Glomerular endothelial cell (primary cell): ENCODE measurements around the gene EFCAB13. TPM values are rescaled to one million over a fixed set of nuclear protein-coding genes. Genes with fewer than 3 reads are reported as not detected.
A peak's percentile ranks its signal among the peaks of the same experiment; 100 is the strongest.

Experiments
- DNase-seq: peaks from one replicate; pipeline ENCODE4 v3.0.0-alpha.2; 2011; ENCODE audit warnings: low read depth, low spot score; ENCODE audit errors: extremely low read depth
- total RNA-seq: library from RNA; depleted of rRNA; stranded (reverse); fragments of >200 nt; gene quantifications from 2 replicates; pipeline ENCODE4 v1.2.3, GENCODE V29; 2015

EFCAB13 gene
- total RNA-seq, 1 donor from 2014 or later = 5.3 TPM

DNA sequence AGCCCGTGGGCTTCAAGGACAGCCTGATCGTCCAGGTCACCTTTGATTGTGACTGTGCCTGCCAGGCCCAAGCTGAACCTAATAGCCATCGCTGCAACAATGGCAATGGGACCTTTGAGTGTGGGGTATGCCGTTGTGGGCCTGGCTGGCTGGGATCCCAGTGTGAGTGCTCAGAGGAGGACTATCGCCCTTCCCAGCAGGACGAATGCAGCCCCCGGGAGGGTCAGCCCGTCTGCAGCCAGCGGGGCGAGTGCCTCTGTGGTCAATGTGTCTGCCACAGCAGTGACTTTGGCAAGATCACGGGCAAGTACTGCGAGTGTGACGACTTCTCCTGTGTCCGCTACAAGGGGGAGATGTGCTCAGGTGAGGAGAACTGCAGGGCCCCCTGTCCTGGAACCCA is 31.5 kb upstream of the EFCAB13 start:
- DNase-seq = no peak

DNA sequence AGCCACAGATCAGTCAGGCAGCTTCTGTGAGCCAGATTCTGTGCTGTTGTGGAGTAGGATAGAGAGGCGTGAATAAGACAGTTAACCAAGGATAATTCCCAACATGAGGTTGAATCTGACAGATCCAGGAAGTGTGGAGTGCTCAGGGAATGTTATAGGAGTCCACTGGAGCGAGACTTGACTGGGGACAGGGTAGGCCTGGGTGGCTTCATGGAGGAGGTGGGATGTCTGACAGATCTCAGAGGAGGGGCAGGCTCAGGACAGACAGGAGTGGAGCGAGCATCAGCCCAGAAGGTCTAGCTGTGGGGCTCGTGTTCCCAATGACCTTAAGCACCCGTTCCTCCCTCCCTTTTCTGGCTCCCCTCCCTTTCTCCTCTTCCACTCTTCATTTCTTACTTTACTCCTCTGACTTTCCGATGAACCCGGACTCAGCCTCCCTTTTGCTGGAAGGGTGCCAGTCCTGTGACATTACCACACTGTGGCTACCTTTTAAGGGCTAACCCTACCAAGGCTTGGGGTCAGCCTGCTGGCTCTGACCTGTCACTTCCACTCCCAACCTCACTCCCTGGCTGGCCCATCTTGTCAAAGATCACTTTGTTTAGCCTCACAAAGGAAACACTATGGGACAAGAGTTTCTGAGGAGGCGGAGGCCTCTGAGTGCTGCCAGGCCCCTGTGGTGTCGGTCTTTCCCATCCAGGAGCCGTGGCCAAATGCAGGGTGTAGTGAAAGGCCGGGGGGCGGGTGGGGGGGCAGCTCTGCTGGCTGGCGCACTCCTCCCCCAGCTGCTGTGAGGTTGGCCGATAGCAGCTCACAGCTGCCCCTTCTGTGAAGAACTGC is 28.5 kb upstream of the EFCAB13 start:
- no peak for DNase-seq

DNA sequence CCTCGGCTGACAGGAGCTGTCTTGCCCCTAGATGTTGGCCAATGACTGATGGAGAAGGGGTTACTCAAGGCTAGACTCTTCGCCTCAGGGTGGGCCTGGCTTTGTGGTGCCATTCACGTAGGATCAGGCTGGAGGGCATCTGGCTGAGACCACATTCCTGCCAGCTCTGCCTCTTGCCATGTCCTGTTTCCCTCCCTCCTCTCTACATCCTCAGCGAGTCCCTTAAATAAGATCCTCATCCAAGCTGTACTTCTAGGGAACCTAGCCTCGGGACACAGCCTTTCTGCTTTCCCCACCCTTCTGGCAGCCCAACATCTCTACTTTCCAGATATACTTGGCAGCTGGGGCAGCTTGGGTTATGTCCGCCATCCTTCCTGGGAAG is 27.9 kb upstream of the EFCAB13 start:
- no peak for DNase-seq

DNA sequence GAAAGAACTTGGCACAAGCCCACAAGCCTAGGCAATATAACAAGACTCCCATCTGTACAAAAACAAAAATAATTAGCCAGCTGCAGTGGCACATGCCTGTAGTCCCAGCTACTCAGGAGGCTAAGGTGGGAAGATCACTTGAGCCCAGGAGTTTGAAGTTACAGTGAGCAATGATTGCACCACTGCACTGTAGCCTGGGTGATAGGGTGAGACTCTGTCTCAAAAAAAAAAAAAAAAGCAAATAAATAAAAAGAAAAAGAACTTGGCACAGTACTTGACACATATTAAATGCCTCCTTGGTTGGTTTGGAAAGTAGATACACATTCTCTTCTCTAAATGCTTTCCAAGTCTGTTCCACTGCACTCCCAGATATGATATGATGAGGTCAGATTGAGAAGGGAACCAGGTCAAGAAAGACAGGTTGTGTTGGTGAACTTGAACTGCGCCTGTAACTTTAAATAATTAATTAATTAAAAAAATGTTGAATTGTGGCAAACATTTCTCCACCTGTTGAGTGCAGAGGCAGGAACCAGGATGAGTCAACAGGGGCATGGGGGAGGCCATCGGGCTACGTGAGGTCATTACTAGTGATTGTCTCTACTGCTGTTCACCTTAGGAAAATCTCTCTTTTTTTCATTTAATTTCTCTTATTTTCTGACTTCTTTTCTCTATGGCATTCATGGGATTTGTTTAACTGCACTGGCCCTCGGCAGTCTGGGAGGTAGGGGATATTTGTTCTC is 25.9 kb upstream of the EFCAB13 start:
- DNase-seq = no peak

DNA sequence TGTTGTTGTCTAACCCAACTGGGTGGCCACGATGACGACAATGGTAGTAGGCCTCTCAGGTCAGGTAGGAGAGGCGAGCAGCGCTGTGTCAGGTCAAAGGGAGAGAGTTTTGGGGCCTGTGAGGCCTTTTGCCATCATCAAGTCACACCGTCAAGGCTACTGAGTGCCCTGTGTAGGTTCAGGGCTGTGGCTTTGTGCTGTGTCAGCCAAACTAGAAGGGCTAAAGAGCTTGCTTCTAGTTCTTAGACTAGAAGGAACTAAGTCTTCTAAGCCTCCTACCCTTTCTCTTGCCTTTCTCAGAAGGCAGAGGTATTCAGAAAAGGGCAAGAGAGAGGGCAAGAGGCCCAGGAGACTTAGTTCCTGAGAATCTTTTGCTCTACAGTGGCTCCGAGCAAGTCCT is 25.0 kb upstream of the EFCAB13 start:
- DNase-seq = no peak

DNA sequence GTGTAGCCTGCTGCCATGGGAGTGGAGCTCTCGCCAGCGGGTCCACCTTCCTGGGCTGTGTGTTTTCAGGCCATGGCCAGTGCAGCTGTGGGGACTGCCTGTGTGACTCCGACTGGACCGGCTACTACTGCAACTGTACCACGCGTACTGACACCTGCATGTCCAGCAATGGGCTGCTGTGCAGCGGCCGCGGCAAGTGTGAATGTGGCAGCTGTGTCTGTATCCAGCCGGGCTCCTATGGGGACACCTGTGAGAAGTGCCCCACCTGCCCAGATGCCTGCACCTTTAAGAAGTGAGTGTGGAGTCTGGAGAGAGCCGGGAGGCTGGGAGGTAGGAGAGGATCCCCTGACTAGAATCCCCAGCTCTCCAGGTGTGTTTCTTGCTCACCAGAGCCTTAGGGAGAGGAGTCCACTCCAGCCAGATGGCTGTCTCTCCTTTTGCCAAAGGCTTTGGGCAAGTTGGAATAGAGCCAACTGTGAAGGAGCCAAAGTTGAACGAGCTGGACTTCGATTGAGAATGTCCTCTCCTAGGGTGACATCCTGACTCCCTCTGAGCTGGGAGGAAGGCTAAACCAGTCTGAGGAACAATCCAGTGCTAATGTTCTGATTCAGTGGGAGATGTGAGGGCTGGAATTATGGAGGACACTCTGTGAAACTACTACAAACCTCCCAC is 24.4 kb upstream of the EFCAB13 start:
- no peak for DNase-seq

DNA sequence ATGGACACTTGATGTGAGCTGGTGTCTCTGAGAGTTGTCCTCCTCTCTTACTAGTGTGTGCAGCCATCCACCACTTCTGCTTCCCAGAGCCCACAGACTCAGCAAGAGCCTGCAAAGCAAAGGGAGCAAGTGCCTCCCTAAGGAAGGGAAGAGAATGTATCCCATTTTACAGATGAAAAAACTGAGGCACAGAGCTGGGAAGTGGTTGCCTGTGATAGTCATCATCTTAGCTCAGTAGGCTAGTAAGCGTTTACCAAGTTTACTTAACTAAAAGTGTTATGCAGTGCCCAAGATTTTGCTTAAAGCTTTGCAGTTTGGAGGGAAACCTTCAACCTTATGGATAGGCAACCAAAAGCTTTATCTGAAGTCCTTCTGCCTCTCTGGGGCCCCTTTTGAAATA is 23.0 kb upstream of the EFCAB13 start:
- no peak for DNase-seq

DNA sequence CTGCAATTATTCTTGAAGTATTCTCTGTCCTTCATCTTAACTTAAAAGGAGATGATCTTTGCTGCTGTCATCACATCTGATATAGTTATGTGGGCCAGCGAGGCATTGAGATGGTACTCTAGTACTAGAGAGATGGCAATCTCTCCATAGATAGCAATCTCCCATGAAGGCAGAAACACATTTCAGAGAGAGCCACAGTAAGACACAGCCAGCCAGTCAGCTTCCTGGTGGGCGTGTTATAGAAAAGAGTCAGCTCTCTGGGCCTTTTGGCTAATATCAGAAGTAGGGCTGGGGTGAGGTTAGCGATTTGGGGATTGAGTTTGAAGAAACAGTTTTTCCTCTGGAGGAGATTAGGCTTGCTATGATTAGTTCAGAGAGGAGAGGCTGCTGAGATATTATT is 22.6 kb upstream of the EFCAB13 start:
- no peak for DNase-seq

DNA sequence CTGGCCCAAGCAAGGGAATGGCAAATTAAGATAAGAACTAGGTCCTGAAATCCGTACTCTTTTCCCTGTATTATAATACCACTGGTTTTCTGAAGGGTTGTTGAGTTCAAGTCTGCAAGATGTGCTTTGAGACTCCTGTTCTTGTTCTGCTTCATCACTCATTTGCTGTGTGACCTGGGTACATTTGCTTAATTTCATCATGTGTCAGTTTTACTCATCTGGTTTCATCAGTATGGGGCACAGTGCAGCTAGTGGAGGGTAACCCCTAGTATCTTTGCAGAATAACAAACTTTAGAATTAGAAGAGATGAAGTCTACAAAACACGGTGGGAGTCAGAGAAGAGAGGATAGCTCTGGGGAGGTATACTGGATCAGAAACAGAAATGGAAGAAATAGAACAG is 21.9 kb upstream of the EFCAB13 start:
- no peak for DNase-seq

DNA sequence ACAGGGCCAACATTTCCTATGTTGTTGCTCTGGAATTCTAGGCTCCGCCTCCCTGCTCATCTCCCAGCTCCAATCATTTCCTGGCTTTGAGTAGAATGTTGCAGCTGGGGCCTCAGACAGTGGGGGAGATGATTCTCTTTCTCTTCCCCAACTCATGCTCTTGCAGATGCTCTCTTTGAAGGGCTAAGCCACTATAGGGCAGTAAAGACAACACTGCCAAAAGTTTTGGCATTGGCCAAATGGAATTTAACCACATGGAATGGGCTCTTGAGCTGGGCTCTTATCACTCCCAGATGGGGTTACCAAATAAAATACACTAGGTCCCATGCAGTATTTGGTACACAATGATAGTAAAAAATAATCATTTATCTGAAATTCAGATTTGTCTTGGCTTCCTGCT is 19.6 kb upstream of the EFCAB13 start:
- DNase-seq = no peak

DNA sequence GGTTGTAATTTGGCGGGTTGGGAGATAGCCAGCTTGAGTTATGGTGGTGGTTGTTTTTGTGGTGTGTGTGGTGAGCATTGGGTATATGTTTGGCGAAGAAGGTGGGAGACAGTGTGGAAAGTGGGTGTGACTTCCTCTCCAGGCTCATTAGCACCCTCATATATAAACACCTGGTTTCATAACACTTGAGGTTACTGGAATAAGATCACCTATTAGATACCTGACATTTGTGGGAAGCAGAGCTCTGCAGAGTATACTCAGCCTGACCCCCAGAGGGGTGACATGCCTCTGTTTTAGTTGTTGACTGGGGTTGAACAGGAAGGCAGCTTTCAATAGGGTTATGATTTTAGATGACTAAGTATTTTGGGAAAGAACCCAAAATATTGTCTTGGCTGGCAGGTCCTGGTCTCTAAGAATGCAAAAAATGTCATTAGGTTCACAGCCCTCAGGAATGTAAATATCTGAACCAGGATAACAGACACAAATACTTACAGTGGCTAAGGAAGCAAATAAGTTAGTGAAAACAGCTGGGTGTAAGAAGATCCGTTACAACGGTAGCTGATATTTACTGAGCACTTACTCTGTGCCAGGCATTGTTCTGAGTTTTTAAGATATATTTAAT is 18.3 kb upstream of the EFCAB13 start:
- DNase-seq = peak; percentile 96

DNA sequence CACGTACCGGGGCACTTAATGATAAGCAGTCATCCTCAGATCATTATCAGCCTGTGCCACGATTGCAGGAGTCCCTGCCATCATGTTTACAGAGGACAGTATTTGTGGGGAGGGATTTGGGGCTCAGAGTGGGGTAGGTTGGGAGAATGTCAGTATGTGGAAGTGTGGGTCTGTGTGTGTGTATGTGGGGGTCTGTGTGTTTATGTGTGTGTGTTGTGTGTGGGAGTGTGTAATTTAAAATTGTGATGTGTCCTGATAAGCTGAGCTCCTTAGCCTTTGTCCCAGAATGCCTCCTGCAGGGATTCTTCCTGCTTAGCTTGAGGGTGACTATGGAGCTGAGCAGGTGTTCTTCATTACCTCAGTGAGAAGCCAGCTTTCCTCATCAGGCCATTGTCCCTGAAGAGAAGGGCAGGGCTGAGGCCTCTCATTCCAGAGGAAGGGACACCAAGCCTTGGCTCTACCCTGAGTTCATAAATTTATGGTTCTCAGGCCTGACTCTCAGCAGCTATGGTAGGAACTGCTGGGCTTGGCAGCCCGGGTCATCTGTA is 13.5 kb upstream of the EFCAB13 start:
- DNase-seq = no peak

DNA sequence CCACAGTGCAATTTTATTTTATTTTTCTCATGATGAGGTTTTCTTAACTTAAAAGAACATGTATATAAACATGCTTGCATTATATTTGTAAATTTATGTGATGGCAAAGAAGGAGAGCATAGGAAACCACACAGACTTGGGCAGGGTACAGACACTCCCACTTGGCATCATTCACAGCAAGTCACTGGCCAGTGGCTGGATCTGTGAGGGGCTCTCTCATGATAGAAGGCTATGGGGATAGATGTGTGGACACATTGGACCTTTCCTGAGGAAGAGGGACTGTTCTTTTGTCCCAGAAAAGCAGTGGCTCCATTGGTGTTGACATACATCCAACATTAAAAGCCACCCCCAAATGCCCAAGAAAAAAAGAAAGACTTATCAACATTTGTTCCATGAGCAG is 12.3 kb upstream of the EFCAB13 start:
- no peak for DNase-seq

DNA sequence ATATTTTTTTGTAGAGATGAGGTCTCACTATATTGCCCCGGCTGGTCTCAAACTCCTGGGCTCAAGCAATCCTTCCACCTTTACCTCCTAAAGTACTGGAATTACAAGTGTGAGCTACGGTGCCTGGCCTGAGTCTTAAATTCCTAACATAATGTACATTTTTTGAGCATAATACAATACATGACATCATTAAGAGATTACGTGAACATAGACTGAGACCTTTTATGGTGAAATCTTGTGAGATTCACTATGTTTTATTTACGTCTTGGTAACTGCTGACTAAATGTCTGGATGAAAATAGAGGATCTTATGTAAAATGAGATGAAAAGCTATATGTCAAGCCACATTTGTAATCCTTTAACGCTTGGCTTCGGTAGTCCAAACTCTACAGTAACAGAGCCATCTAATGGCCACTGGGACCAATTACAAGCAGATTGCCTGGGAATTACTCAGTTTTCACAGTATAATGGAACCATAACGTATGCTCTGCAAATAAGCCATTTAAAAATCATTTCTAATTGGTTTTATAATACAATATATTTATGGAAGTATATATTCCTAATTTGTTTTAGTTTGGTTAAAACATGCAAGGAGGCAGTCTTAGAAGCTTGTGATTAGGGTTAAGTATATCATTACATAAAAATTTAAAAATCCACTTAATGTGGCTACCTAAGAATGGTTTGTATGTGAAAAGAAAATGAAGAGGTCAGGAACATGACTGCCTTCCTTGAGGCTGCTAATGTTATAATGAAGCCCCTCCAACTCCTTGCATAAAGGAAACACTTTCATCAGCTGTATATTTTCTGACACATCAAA is 8.1 kb upstream of the EFCAB13 start:
- no peak for DNase-seq

DNA sequence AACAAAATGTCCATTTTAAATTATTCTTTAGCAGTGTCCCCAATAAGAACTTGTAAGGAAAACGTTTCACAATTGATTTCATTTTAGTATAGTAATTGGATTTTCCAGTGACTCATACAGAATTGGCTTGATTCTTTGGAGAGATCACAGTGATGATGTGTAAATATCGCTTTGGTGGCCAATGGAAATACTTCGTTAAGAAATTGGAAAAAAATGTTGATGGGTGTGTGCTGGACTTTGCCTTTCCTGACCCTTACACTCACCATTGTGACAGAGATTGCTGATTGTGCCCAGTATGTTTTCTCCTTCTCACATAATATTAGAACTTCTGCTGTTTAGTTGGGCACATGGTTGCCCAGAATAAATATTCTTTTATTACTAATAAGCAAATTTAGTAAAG is 7.4 kb upstream of the EFCAB13 start:
- no peak for DNase-seq

DNA sequence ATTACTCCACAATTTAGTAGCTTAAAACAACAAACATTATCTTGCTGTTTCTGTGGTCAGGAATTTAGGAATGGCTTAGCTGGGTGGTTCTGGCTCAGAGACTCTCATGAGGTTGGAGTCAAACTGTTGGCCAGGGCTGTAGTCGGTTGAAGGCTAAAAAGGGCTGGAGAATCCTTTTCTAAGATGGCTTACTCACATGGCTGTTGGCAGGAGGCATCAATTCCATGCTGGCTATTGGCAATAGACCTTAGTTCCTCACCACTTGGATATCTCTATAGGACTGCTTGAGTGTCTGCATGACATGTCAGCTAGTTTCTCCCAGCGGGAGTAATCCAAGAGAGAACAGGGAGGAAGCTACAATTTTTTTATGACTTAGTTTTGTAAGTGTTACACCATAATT is 6.6 kb upstream of the EFCAB13 start:
- no peak for DNase-seq

DNA sequence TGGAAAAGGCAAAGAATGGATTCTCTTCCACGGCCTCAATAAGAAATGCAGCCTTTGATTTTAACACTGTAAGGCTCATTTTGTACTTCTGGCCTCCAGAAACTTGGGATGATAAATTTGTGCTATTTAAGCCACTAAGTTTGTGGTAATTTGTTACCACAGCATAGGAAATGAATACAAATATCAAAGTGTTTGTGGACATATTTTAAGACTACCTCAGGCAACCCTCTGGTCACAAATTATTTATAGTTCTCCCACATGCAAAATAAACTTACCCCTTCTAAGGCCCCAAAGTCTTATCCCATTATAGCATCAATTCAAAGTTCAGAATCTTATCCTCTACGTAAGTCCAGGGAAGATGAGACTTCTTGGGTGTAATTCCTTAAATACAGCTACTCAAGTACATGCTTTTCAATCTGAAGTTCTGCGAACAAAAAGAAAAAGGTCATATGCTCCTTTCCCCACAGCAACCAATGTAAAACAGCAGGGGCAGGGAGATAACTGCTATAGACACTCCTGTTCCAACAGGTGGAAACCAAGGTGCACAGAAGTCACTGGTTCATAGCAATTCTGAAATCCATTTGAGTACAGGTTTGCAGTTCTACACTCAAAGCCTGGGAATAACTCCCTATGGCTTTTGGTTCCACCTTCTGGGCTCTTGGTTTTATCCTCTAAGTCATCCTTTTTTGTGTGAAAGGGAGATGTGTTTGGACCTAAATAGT is 5.4 kb upstream of the EFCAB13 start:
- no peak for DNase-seq

DNA sequence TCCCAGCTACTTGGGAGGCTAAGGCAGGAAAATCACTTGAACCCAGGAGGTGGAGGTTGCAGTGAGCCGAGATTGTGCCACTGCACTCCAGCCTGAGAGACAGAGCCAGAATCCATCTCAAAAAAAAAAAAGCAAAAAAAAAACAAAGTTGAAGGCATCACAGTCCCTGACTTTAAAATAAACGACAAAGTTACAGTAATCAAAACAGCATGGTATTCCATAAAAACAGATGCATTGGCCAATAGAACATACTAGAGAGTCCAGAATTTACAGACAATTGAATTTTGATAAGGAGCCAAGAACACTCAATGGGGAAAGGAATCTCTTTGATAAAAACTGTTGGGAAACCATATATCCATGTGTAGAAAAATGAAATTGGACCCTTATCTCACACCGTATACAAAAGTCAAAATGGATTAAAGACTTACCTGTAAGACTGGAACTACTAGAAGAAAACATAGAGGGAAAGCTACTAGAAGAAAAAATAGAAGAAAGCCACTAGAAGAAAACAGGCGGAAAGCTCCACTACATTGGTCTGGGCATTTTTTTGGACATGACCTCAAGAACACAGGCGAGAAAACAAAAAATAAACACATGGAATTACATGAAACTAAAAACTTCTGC is 2.8 kb upstream of the EFCAB13 start:
- no peak for DNase-seq
